Astrocyte of the spinal cord (primary cell): ENCODE measurements around the gene CSF1.

Experiments used
- DNase-seq: peaks from one replicate; pipeline ENCODE4 v3.0.0; 2011; ENCODE audit warnings: low read depth, low spot score
- H3K4me3 ChIP-seq: 2 replicates; pipeline ENCODE4 v1.5.1; 2011; ENCODE audit warnings: low read depth, mild to moderate bottlenecking, low read length, moderate library complexity
- CTCF ChIP-seq: IDR thresholded peaks from 2 replicates; pipeline ENCODE4 v1.5.1; 2012; ENCODE audit warnings: low read depth, mild to moderate bottlenecking, low read length, inconsistent platforms
- in situ Hi-C: cut with HindIII; loops from 2 replicates; pipeline ENCODE4 v1.10.0; 2017; ENCODE audit warnings: low sequenced_read_pairs

The CSF1 gene

DNA sequence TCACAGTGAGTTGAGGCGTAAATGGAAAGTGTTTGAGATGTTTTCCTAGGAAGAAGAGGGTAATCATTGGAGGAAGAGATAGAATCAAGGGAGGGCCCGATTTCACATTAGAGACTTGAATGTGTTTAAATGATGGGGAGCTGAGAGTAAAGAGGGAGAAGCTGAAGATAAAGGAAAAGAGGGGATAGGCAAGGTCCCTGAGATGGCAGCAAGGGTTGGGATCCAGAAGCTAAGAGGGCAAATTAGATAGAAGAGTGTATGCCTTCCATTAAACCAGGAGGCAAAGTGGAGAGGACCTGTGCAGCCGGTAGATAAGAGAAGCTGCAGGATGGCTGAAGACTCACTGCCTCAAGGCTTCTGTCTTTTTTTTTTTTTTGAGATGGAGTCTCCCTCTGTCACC lies 21.6 kb upstream of the CSF1 start:
- in situ Hi-C loops = no loop called here
- no peak for TF ChIP-seq CTCF
- no peak for DNase-seq
- no peak overlapping the region for H3K4me3 ChIP-seq

DNA sequence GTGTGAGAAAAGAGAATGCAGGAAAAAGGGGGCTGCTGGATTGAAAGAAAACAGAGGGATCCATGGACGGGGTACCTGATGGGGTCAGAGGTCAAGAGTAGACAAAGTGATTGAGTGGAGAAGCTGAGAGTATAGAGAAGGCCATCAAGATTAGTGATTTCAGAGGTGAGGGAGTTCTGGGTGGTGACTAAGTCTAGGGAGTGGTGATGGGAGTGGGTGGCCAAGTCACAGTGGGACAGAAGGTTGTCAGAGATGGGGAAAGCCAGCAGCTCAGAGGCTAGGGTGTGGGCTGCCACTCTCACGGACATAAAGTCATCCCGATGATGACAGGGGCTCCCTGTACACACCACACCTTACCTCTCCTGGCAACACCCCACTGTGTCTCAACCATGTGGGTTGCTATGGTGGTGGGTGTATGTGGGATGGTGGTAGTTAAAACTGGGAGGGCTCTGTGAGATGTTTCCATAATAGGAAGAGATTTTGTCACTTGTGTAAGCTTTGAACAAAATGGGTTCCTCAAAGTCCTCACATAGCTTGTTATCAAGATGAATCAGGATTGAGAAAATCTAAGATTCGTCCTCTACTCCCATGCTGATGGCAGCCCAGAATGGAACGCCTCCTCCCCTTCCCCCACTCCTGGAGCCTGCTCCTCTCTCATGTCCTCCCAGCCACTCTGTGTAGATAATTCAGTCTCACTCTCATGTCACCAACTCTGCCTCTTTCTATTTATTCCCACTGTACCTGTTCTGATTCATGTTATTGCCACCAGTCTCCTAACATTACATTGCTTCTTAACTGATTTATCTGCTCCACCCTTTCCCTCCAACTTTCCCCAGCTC lies 20.3 kb upstream of the CSF1 start:
- in situ Hi-C loops = no loop called here
- no peak overlapping the region for H3K4me3 ChIP-seq
- DNase-seq = no peak
- no peak for TF ChIP-seq CTCF

DNA sequence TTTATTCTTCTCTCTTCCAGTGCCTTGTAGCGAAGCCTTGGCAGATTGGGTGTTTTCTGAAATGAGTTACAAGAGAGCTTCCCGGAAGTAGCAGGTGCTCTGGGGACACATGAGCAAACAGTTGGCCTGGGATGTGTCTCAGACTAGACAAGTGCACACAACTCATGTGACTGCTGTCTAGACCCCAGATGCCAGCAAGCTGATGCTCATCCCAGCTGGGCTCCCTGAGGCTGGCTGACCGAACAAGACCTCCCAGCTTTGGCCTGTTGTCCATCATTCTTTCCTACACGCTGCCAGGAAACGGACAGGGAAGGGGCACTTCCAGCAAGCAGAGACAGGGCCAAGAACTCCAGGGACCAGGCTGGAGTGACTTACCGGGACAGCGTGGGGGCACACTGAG lies 18.7 kb upstream of the CSF1 start:
- TF ChIP-seq CTCF = no peak
- no peak overlapping the region for H3K4me3 ChIP-seq
- no peak for DNase-seq
- in situ Hi-C loops = no loop called here

DNA sequence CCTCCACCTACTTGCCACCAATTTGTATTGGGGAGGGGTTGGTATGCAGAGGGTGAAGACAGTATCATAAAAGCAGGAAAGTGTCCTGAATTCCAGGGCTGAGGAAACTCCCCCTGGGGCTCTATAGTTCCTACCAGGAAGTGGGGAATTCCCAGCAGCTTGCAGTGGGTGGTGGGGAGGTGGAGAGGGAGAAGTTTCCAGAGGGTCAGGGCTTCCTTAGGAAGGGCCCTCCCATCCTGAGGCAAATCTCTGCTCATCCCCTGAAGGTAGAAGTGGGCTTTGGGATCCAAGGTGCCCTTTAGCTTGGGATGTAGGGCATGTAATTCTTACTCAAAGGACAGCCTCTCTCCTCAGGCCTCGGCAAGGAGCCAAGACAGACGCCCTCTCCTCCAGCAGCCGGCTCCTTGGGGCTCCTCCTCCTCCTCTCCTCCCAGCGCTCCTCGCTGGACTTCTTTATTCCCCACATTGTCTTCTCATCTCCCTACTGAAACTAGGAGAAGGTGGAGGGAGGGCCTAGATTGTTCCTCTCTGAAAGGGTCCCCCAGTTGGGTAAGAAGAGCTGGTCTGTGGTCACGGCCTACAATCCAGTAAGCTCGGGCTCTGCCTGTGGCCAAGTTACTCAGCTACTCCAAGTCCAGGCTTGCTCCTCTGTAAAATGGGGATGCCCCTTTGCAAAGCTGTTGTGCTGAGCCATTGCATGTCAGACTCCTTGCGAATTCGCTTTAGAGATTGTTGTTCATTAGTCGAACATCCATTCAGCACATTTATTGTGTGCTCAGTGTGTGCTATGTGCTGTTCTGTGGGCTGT lies 17.9 kb upstream of the CSF1 start:
- no peak for TF ChIP-seq CTCF
- no peak overlapping the region for H3K4me3 ChIP-seq
- DNase-seq = no peak
- in situ Hi-C loops = no loop called here

DNA sequence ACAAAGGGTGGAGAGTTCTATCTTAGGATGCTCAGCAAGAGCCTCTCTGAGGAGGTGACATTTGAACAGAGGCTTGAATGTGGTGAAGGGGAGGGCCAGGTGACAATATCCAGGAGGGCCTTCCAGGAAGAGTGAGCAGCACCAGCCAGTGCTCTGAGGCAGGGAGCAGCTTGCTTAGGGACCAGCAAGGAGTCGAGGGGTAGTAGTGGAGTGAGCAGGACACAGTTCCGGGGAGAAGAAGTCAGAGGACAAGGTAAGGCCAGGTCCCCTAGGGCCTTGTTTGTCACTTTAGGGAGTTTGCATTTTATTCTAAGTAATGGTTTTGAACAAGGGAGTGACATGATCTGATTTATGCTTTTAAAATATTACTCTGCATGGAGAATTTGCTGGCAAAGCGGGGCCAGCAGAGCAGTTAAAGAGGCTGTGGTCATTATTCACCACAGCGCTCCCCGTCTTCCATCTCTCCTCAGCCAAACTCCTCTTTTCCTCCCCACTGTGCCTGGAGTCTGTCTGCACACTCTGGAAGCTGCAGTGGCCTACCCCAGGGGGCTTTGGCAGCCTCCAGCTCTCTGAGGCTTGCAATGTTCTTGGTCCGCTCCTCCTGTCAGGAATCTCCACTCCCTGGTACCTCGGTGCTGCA lies 17.0 kb upstream of the CSF1 start:
- in situ Hi-C loops = no loop called here

More for the DNA sequence above, 17.0 kb upstream of the CSF1 start:
- no peak for DNase-seq
- H3K4me3 ChIP-seq = no peak overlapping the region
- no peak for TF ChIP-seq CTCF
